NCI-H226 (cell line): ENCODE results near the gene MEI1.

Source experiments
- DNase-seq: peaks from one replicate; pipeline ENCODE4 v3.0.0-alpha.2; 2015

MEI1 gene

GRCh38 chr22:41746567-41747400, 47.5 kb downstream of the MEI1 start:
- DNase-seq = peak; percentile 70

- DNase-seq = no peak
Observed at GRCh38 chr22:41752011-41752970, 53.0 kb downstream of the MEI1 start.

- DNase-seq = no peak
Observed at GRCh38 chr22:41753984-41754383, 54.7 kb downstream of the MEI1 start.

- no peak for DNase-seq
Observed at GRCh38 chr22:41757502-41757901, 58.2 kb downstream of the MEI1 start.

GRCh38 chr22:41758231-41758630, 58.9 kb downstream of the MEI1 start:
- no peak for DNase-seq

GRCh38 chr22:41762980-41763779, 63.9 kb downstream of the MEI1 start:
- DNase-seq = no peak

GRCh38 chr22:41766476-41766875, 67.2 kb downstream of the MEI1 start:
- DNase-seq = no peak

- DNase-seq = peak; percentile 52
Observed at GRCh38 chr22:41768430-41768829, 69.1 kb downstream of the MEI1 start.

- DNase-seq = no peak
Observed at GRCh38 chr22:41770715-41771468, 71.6 kb downstream of the MEI1 start.

GRCh38 chr22:41772198-41772597, 72.9 kb downstream of the MEI1 start:
- DNase-seq = no peak

GRCh38 chr22:41772645-41773044, 73.3 kb downstream of the MEI1 start:
- DNase-seq = peak; percentile 49

- no peak for DNase-seq
Observed at GRCh38 chr22:41775338-41775737, 76.0 kb downstream of the MEI1 start.

GRCh38 chr22:41775976-41776375, 76.7 kb downstream of the MEI1 start:
- no peak for DNase-seq

- DNase-seq = no peak
Observed at GRCh38 chr22:41776381-41776780, 77.1 kb downstream of the MEI1 start.

GRCh38 chr22:41777749-41778425, 78.6 kb downstream of the MEI1 start:
- no peak for DNase-seq

- DNase-seq = no peak
Observed at GRCh38 chr22:41779929-41780505, 80.7 kb downstream of the MEI1 start.

GRCh38 chr22:41780746-41781505, 81.6 kb downstream of the MEI1 start:
- no peak for DNase-seq

GRCh38 chr22:41781507-41781906, 82.2 kb downstream of the MEI1 start:
- no peak for DNase-seq

GRCh38 chr22:41782316-41782715, 83.0 kb downstream of the MEI1 start:
- no peak for DNase-seq

- no peak for DNase-seq
Observed at GRCh38 chr22:41782751-41783150, 83.4 kb downstream of the MEI1 start.
